ENCODE measurements around the gene SLC25A26. TPM values are rescaled to one million over a fixed set of nuclear protein-coding genes. Genes with fewer than 3 reads are reported as not detected.

Gene SLC25A26
- total and polyA plus RNA-seq, 2 experiments from 2014 or later, result 19.8 to 25.7 TPM

DNA sequence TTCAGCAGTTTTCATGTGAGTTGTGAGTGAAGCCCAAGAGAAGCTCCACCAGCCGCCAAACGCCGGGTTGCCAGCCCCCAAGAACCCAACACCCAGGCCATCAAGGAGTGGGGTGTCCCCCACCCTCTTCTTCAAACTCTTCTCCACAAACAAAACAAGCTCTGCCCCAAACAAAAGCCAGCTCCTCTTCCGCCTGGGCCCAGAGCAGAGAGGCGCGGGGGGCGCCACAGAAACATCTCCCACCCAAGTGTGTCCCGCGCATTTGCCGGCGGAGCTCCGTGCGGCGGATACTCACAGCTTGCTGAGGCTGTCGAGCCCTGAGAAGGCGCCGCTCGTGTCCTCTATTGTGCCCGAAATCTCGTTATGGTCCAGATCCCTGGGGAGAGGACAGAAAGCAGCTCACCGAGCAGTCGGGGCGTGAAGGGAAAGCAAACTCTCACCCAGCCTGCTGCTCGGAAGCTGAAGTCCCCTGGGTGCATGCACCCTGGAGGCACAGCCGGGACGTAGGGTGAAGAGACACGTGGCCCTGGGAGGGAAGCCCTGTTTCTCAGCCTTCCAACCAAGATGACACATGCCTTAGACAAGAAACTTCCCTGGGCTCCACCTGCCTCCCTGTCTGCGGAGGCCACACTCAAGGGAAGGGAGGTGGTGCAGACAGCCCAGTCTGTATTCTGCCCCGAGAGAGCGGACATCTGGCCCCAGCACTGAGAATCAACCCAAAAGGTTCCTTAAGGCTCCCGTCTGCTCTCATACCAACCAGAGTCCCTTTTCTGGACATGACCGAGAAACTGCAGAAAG is 184.3 kb downstream of the SLC25A26 start:
- H3K27ac ChIP-seq, result no peak overlapping the region
- no peaks in the 10 kb centered on the region for H3K9me2 ChIP-seq (replicated peaks; ENCODE audit: insufficient read depth)
- H3K4me2 ChIP-seq, result no peak overlapping the region
- DNase-seq (ENCODE audit: low spot score), result no peak
- H4K20me1 ChIP-seq (ENCODE audit: insufficient read depth, poor library complexity, severe bottlenecking), result no peaks in the 10 kb centered on the region
- 97% methylated on average over 23 of the region's 32 CpGs for WGBS (ENCODE audit: low lambda C conversion rate, missing lambda C conversion rate)
- H2AFZ ChIP-seq, result no peak overlapping the region
- no peaks in the 10 kb centered on the region for H3K79me2 ChIP-seq
- no peaks in the 10 kb centered on the region for H3K9me3 ChIP-seq (ENCODE audit: low read depth)
- H3K27me3 ChIP-seq, result no peaks in the 10 kb centered on the region
- H3K4me1 ChIP-seq (ENCODE audit: insufficient read depth), result peaks cover 6% of the 10 kb centered on the region
- H3K4me3 ChIP-seq, result no peak overlapping the region
- no peaks in the 10 kb centered on the region for H3K36me3 ChIP-seq (replicated peaks; ENCODE audit: insufficient read depth, low read depth)
- no peak for TF ChIP-seq EZH2 (IDR thresholded peaks at IDR 0.05; ENCODE audit: borderline replicate concordance)

DNA sequence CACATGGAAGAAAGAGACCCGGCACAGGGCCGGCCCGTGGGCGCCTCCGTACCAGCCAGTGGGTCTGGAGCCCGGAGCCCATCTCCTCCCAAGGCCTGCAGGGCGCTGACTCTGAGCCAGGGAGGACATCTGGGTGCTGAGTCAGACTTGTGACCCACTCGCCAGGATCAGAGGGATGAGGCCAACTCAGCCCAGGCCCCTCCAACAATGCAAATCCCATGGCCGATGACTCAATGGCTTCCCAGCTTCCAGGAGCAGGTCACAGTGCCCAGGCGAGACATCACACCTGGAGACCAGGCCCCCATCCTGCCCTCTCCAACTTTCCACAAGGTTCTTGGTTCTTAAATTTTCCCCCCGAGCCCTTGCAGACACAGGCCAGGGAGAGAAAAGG is 184.9 kb downstream of the SLC25A26 start:
- Histone ChIP-seq H2AFZ (no peak overlapping the region), H3K4me3 (no peak overlapping the region), H3K36me3 (replicated peaks; ENCODE audit: insufficient read depth, low read depth) (no peaks in the 10 kb centered on the region), H3K4me1 (ENCODE audit: insufficient read depth) (peaks cover 6% of the 10 kb centered on the region), H4K20me1 (ENCODE audit: insufficient read depth, poor library complexity, severe bottlenecking) (no peaks in the 10 kb centered on the region), H3K79me2 (no peaks in the 10 kb centered on the region), H3K9me3 (ENCODE audit: low read depth) (no peaks in the 10 kb centered on the region), H3K27me3 (no peaks in the 10 kb centered on the region), H3K9me2 (replicated peaks; ENCODE audit: insufficient read depth) (no peaks in the 10 kb centered on the region), H3K4me2 (no peak overlapping the region), H3K27ac (no peak overlapping the region)
- TF ChIP-seq, protein P1, sequence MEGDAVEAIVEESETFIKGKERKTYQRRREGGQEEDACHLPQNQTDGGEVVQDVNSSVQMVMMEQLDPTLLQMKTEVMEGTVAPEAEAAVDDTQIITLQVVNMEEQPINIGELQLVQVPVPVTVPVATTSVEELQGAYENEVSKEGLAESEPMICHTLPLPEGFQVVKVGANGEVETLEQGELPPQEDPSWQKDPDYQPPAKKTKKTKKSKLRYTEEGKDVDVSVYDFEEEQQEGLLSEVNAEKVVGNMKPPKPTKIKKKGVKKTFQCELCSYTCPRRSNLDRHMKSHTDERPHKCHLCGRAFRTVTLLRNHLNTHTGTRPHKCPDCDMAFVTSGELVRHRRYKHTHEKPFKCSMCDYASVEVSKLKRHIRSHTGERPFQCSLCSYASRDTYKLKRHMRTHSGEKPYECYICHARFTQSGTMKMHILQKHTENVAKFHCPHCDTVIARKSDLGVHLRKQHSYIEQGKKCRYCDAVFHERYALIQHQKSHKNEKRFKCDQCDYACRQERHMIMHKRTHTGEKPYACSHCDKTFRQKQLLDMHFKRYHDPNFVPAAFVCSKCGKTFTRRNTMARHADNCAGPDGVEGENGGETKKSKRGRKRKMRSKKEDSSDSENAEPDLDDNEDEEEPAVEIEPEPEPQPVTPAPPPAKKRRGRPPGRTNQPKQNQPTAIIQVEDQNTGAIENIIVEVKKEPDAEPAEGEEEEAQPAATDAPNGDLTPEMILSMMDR (IDR thresholded peaks at IDR 0.05; ENCODE audit: poor library complexity), result no peak
- TF ChIP-seq EZH2phosphoT487 (IDR thresholded peaks at IDR 0.05; ENCODE audit: low read depth, severe bottlenecking, unreplicated experiment), result no peak
- TF ChIP-seq EZH2 (IDR thresholded peaks at IDR 0.05; ENCODE audit: borderline replicate concordance), result no peak
- DNase-seq (ENCODE audit: low spot score), result no peak
- 93% methylated on average over 11 of the region's 11 CpGs for WGBS (ENCODE audit: low lambda C conversion rate, missing lambda C conversion rate)

DNA sequence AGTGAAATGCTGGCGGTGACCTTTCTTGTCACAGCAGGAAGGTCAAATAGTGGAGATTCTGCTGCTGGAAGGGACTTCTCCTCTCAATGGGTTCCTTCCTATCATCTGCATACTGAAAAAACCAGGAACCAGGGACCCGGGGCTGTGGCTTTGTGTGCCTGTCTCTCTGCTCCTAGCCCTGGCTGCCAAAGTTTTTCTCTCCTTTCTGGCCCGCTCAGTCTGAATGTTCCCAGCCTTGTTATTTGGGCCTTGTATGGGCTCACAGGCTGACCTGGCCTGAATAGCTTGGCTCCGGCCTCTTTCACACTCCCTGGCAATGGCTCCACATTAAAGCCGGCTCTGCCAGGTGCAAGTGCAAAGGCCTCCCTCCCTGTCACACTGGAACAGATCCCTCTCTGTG is 185.4 kb downstream of the SLC25A26 start:
- no peak for DNase-seq (ENCODE audit: low spot score)
- Histone ChIP-seq H3K36me3 (replicated peaks; ENCODE audit: insufficient read depth, low read depth) (no peaks in the 10 kb centered on the region), H3K4me3 (no peak overlapping the region), H3K27me3 (no peaks in the 10 kb centered on the region), H3K9me3 (ENCODE audit: low read depth) (no peaks in the 10 kb centered on the region), H2AFZ (no peak overlapping the region), H3K27ac (no peak overlapping the region), H3K4me1 (ENCODE audit: insufficient read depth) (peaks cover under 1% of the 10 kb centered on the region), H4K20me1 (ENCODE audit: insufficient read depth, poor library complexity, severe bottlenecking) (no peaks in the 10 kb centered on the region), H3K79me2 (no peaks in the 10 kb centered on the region), H3K9me2 (replicated peaks; ENCODE audit: insufficient read depth) (no peaks in the 10 kb centered on the region), H3K4me2 (no peak overlapping the region)
- WGBS (ENCODE audit: low lambda C conversion rate, missing lambda C conversion rate), result 95% methylated on average over 5 of the region's 5 CpGs
- TF ChIP-seq, protein P1 (IDR thresholded peaks at IDR 0.05; ENCODE audit: poor library complexity), result no peak
- TF ChIP-seq EZH2phosphoT487 (IDR thresholded peaks at IDR 0.05; ENCODE audit: low read depth, severe bottlenecking, unreplicated experiment) (no peak), EZH2 (IDR thresholded peaks at IDR 0.05; ENCODE audit: borderline replicate concordance) (no peak)

DNA sequence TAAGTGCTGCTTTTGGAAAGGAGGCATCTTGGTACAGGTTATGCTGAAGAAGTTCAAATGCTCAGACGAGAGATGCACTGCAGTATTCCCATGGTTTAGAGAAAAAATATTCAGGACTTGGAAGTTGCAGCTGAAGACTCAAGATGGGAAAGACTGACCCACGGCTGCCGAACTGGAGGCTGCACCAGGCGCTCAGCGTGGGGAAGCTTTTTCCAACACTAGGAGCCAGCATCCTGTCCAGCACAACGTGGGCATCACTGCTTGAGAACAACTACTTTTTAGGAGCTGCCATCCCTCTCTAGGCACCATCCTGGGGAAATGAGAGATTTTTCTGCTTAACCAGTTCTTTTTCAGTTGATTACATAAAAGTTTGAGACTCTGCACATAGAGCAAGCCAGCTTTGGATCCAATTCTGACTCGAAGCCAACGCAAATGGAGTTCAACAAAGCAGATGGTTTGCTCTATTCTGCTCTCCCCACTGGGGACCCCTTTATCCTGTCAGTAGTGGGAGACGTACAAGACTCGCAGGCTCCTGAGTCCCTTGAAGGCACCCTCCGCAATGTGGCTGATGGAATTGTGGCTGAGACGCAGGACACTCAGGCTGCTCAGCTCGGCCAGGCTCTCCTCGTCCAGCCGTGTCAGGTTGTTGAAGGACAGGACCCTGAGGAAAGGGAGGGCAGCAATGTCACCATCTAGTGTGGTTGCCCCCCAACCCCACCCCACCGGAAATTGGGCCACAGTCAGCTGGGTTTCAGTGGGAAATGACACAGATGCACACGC is 186.2 kb downstream of the SLC25A26 start:
- Histone ChIP-seq H3K36me3 (replicated peaks; ENCODE audit: insufficient read depth, low read depth) (no peaks in the 10 kb centered on the region), H4K20me1 (ENCODE audit: insufficient read depth, poor library complexity, severe bottlenecking) (no peaks in the 10 kb centered on the region)
- TF ChIP-seq EZH2 (IDR thresholded peaks at IDR 0.05; ENCODE audit: borderline replicate concordance) (no peak), EZH2phosphoT487 (IDR thresholded peaks at IDR 0.05; ENCODE audit: low read depth, severe bottlenecking, unreplicated experiment) (no peak)
- TF ChIP-seq, protein P1 (IDR thresholded peaks at IDR 0.05; ENCODE audit: poor library complexity), result no peak

More for the DNA sequence above, 186.2 kb downstream of the SLC25A26 start:
- Histone ChIP-seq H3K27me3 (no peaks in the 10 kb centered on the region), H3K4me2 (no peak overlapping the region), H3K4me3 (no peak overlapping the region), H3K27ac (no peak overlapping the region), H3K9me3 (ENCODE audit: low read depth) (no peaks in the 10 kb centered on the region), H2AFZ (no peak overlapping the region), H3K4me1 (ENCODE audit: insufficient read depth) (no peaks in the 10 kb centered on the region), H3K9me2 (replicated peaks; ENCODE audit: insufficient read depth) (no peaks in the 10 kb centered on the region), H3K79me2 (no peaks in the 10 kb centered on the region)
- DNase-seq (ENCODE audit: low spot score), result no peak
- 91% methylated on average over 17 of the region's 17 CpGs for WGBS (ENCODE audit: low lambda C conversion rate, missing lambda C conversion rate)

Measured in hepatocyte (in vitro differentiated cells).